ENCODE data around the gene RRH. TPM values are rescaled to one million over a fixed set of nuclear protein-coding genes. Genes with fewer than 3 reads are reported as not detected.

The RRH gene
- total and polyA plus RNA-seq, 2 donors (not counting 1 experiment from before 2014, with no cell fraction given): 0.28 to 0.64 TPM

DNA sequence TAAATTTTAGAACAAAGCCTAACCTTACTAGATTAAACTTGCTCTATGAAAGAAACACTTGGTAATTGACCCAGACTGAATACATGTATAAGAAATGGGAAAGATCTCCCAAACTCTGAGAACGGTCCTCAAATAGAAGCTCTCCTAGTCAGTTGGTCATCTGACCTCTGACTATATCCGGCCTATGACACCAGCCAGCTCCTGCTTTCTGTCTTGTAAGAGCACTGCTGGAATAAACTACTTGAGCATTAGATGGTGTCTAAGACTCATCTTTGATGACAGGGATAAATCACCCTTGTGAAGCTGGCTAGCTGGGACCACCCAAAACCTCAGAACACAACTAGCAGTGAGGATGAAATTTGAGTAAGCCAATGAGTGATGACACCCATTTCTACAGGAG, 44.3 kb downstream of the RRH start:
- no peak overlapping the region for H3K27ac Mint-ChIP-seq
- Histone ChIP-seq H3K4me3 (ENCODE audit: control extremely low read depth in 1 of 5, extremely low read depth in 1 of 5, insufficient read depth in 1 of 5, low read depth in 2 of 5, low read length in 4 of 5) (no peak overlapping the region), H3K9me3 (ENCODE audit: control extremely low read depth in 1 of 3, control insufficient read depth in 2 of 3, insufficient read depth in 1 of 3, low read length in 2 of 3) (no peaks in the 10 kb centered on the region), H3K27ac (ENCODE audit: low read length in 2 of 2) (no peak overlapping the region), H3K4me1 (ENCODE audit: control insufficient read depth in 2 of 2, insufficient read depth in 2 of 2, low read length in 2 of 2) (no peaks in the 10 kb centered on the region), H3K9ac (ENCODE audit: low read length) (no peak overlapping the region), H3K36me3 (replicated peaks in 1 of 2; ENCODE audit: control extremely low read depth in 1 of 2, control insufficient read depth in 1 of 2, extremely low read depth in 1 of 2, insufficient read depth in 2 of 2, low read length in 1 of 2) (no peaks in the 10 kb centered on the region), H3K27me3 (replicated peaks in 1 of 4; ENCODE audit: control extremely low read depth in 1 of 4, control insufficient read depth in 3 of 4, insufficient read depth in 4 of 4, low read length in 3 of 4) (no peaks in the 10 kb centered on the region), H3K4me2 (replicated peaks; ENCODE audit: low read depth, low read length, poor library complexity, severe bottlenecking) (no peak overlapping the region), H4K20me1 (ENCODE audit: control insufficient read depth, insufficient read depth, low read length, poor library complexity, severe bottlenecking) (no peaks in the 10 kb centered on the region), H3K79me2 (ENCODE audit: control insufficient read depth, insufficient read depth, low read length) (no peaks in the 10 kb centered on the region), H2AFZ (ENCODE audit: insufficient read depth, low read depth, low read length, poor library complexity, severe bottlenecking) (no peak overlapping the region)
- H3K27me3 Mint-ChIP-seq: no peaks in the 10 kb centered on the region
- intact Hi-C loops (cut with micrococcal nuclease): no loop called here
- no peaks in the 10 kb centered on the region for H3K4me1 Mint-ChIP-seq
- 100% methylated on average over 1 of the region's 2 CpGs for WGBS (ENCODE audit: insufficient coverage)
- DNase-seq (no peak), ATAC-seq (ENCODE audit: low read depth) (no peak)
- TF ChIP-seq EZH2 (IDR thresholded peaks at IDR 0.05; ENCODE audit: borderline replicate concordance, insufficient read depth, low read depth, low read length, poor library complexity, severe bottlenecking): no peak
- TF ChIP-seq, protein P1, sequence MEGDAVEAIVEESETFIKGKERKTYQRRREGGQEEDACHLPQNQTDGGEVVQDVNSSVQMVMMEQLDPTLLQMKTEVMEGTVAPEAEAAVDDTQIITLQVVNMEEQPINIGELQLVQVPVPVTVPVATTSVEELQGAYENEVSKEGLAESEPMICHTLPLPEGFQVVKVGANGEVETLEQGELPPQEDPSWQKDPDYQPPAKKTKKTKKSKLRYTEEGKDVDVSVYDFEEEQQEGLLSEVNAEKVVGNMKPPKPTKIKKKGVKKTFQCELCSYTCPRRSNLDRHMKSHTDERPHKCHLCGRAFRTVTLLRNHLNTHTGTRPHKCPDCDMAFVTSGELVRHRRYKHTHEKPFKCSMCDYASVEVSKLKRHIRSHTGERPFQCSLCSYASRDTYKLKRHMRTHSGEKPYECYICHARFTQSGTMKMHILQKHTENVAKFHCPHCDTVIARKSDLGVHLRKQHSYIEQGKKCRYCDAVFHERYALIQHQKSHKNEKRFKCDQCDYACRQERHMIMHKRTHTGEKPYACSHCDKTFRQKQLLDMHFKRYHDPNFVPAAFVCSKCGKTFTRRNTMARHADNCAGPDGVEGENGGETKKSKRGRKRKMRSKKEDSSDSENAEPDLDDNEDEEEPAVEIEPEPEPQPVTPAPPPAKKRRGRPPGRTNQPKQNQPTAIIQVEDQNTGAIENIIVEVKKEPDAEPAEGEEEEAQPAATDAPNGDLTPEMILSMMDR (IDR thresholded peaks at IDR 0.05): no peak
- H3K9me3 Mint-ChIP-seq (ENCODE audit: insufficient read depth): no peaks in the 10 kb centered on the region
- H3K4me3 Mint-ChIP-seq: no peak overlapping the region
- ChIA-PET CTCF (interaction anchor here (1.0 kb wide), 1 partner anchor 9 kb away, joined by 3 read pairs; no protein-coding TSS in a partner anchor), POLR2A (no interaction called here)

DNA sequence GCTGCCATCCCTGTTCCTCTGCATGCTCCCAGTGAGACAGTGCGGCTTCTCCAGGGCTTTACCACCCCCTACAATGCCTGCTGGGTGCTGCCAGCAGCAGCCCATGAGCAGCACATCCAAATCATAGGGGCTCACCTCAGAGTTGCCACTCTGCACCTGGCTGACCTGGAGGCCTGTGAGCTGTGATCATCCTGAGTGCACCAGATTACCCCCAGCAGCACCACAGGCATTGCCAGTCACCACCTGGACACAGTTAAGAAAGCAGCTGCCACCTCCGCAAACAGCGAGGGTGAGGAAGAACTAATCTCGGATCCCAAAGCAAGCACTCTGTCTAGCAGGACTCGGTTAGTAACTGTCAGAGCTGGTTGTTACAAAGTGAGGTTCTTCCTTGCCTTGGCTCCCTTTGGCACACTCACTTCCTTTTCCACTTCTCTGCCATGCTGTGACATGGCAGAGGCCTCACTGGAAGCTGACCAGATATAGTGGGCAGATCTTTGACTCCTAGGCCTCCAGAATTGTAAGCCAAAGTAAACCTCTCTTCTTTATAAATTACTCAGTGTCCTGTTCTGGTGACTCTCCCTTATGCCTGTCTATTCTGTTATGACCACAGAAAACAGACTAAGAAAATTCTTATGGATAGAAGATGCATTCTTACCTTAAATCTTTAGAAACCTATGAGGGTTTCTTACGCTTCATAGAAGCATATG, 45.3 kb downstream of the RRH start:
- H3K9ac ChIP-seq (ENCODE audit: low read length): no peak overlapping the region
- CTCF ChIA-PET: interaction anchor here (0.5 kb wide), 1 partner anchor 1064 kb away, joined by 4 read pairs; no protein-coding TSS in a partner anchor

More for the DNA sequence above, 45.3 kb downstream of the RRH start:
- no peak for DNase-seq
- POLR2A ChIA-PET: no interaction called here
- no peaks in the 10 kb centered on the region for H3K9me3 Mint-ChIP-seq (ENCODE audit: insufficient read depth)
- Histone ChIP-seq H3K27ac (ENCODE audit: low read length in 2 of 2) (no peak overlapping the region), H3K4me2 (replicated peaks; ENCODE audit: low read depth, low read length, poor library complexity, severe bottlenecking) (no peak overlapping the region), H3K36me3 (replicated peaks in 1 of 2; ENCODE audit: control extremely low read depth in 1 of 2, control insufficient read depth in 1 of 2, extremely low read depth in 1 of 2, insufficient read depth in 2 of 2, low read length in 1 of 2) (no peaks in the 10 kb centered on the region), H2AFZ (ENCODE audit: insufficient read depth, low read depth, low read length, poor library complexity, severe bottlenecking) (no peak overlapping the region), H3K4me3 (ENCODE audit: control extremely low read depth in 1 of 5, extremely low read depth in 1 of 5, insufficient read depth in 1 of 5, low read depth in 2 of 5, low read length in 4 of 5) (no peak overlapping the region), H3K4me1 (ENCODE audit: control insufficient read depth in 2 of 2, insufficient read depth in 2 of 2, low read length in 2 of 2) (no peaks in the 10 kb centered on the region), H4K20me1 (ENCODE audit: control insufficient read depth, insufficient read depth, low read length, poor library complexity, severe bottlenecking) (no peaks in the 10 kb centered on the region), H3K9me3 (ENCODE audit: control extremely low read depth in 1 of 3, control insufficient read depth in 2 of 3, insufficient read depth in 1 of 3, low read length in 2 of 3) (no peaks in the 10 kb centered on the region), H3K27me3 (replicated peaks in 1 of 4; ENCODE audit: control extremely low read depth in 1 of 4, control insufficient read depth in 3 of 4, insufficient read depth in 4 of 4, low read length in 3 of 4) (no peaks in the 10 kb centered on the region), H3K79me2 (ENCODE audit: control insufficient read depth, insufficient read depth, low read length) (no peaks in the 10 kb centered on the region)
- 96% methylated on average over 2 of the region's 6 CpGs for WGBS (ENCODE audit: insufficient coverage)
- no peak overlapping the region for H3K27ac Mint-ChIP-seq
- H3K27me3 Mint-ChIP-seq: peaks cover 4% of the 10 kb centered on the region
- TF ChIP-seq EZH2 (IDR thresholded peaks at IDR 0.05; ENCODE audit: borderline replicate concordance, insufficient read depth, low read depth, low read length, poor library complexity, severe bottlenecking): no peak
- TF ChIP-seq, protein P1 (IDR thresholded peaks at IDR 0.05): no peak
- ATAC-seq (ENCODE audit: low read depth): no peak
- intact Hi-C loops (cut with micrococcal nuclease): no loop called here
- H3K4me3 Mint-ChIP-seq: no peak overlapping the region
- no peaks in the 10 kb centered on the region for H3K4me1 Mint-ChIP-seq
